Loucy (cell line): ENCODE results near the gene PTPRK.

Experiments used
- H2AFZ ChIP-seq: fragments of 200-600 bp; sonication (generic); 2 replicates; pipeline ENCODE4 v1.6.0; 2016; ENCODE audit warnings: antibody characterized with exemption, mild to moderate bottlenecking, low read length, moderate library complexity
- H3F3A ChIP-seq: fragments of 200-600 bp; 2 replicates; pipeline ENCODE4 v1.6.0; 2016; ENCODE audit warnings: antibody characterized with exemption, low read depth, mild to moderate bottlenecking
- H3K27me3 ChIP-seq: fragments of 200-600 bp; sonication (generic); 2 replicates; pipeline ENCODE4 v1.6.1; 2014; ENCODE audit warnings: low read length, mild to moderate bottlenecking; ENCODE audit not compliant: insufficient read depth, poor library complexity, severe bottlenecking
- H3K36me3 ChIP-seq: fragments of 200-600 bp; sonication (generic); 2 replicates; pipeline ENCODE4 v1.6.1; 2016; ENCODE audit warnings: low read length; ENCODE audit not compliant: insufficient read depth
- H3K4me1 ChIP-seq: fragments of 200-600 bp; sonication (generic); 2 replicates; pipeline ENCODE4 v1.5.1; 2014; ENCODE audit warnings: low read length, mild to moderate bottlenecking; ENCODE audit not compliant: insufficient read depth, poor library complexity, severe bottlenecking
- H3K4me2 ChIP-seq: fragments of 200-600 bp; sonication (generic); 2 replicates; pipeline ENCODE4 v1.6.0; 2014; ENCODE audit warnings: antibody characterized with exemption, low read length, low read depth, mild to moderate bottlenecking; ENCODE audit not compliant: poor library complexity, severe bottlenecking
- H3K4me3 ChIP-seq: fragments of 200-600 bp; sonication (generic); 2 replicates; pipeline ENCODE4 v1.5.1; 2014; ENCODE audit warnings: low read length, mild to moderate bottlenecking, mixed read lengths; ENCODE audit not compliant: poor library complexity, severe bottlenecking
- H3K79me2 ChIP-seq: fragments of 200-600 bp; sonication (generic); 2 replicates; pipeline ENCODE4 v1.6.1; 2014; ENCODE audit warnings: low read length; ENCODE audit not compliant: insufficient read depth
- H3K9ac ChIP-seq: fragments of 200-600 bp; sonication (generic); 2 replicates; pipeline ENCODE4 v1.6.0; 2014; ENCODE audit warnings: mild to moderate bottlenecking, low read depth, low read length, moderate library complexity; ENCODE audit not compliant: poor library complexity, severe bottlenecking
- H3K9me2 ChIP-seq: fragments of 200-600 bp; sonication (generic); replicated peaks from 2 replicates; pipeline ENCODE4 v1.6.1; 2016; ENCODE audit warnings: low read depth, low read length, mixed read lengths
- H3K9me3 ChIP-seq: fragments of 200-600 bp; sonication (generic); 2 replicates; pipeline ENCODE4 v1.6.1; 2014; ENCODE audit warnings: mild to moderate bottlenecking, antibody characterized with exemption, low read length, low read depth; ENCODE audit not compliant: insufficient read depth
- H4K20me1 ChIP-seq: fragments of 200-600 bp; sonication (generic); 2 replicates; pipeline ENCODE4 v1.6.0; 2014; ENCODE audit warnings: antibody characterized with exemption, low read length, mild to moderate bottlenecking; ENCODE audit not compliant: insufficient read depth, poor library complexity, severe bottlenecking
- EZH2phosphoT487 ChIP-seq: fragments of 200-600 bp; IDR thresholded peaks from 2 replicates; pipeline ENCODE4 v1.6.1; 2018; ENCODE audit warnings: antibody characterized with exemption, mild to moderate bottlenecking, moderate library complexity, borderline replicate concordance
- TF ChIP-seq, protein P1 (sequence below): fragments of 200-600 bp; sonication (generic); conservative IDR thresholded peaks from 2 replicates; pipeline ENCODE4 v1.5.1; 2014; ENCODE audit warnings: mild to moderate bottlenecking, antibody characterized with exemption, low read length

PTPRK gene

DNA sequence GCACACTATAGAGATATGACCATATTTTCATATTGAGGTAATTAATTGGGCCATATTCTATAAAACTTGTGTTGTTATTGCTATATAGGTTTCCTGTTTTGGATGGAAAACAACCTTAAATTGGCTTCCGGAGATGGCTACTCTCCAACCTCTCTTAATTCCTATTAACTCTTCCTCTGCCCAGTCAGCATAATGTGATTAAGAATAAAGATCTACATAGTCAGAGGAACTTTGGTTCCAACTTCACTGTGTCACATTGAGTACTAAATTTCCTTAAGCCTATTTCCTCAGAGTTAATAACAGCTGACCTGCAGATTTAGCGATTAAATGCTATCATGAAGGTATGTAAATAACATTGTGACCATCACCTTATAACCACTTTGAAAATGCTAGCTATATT, 67.7 kb downstream of the PTPRK start:
- Histone ChIP-seq H4K20me1 (no peaks in the 10 kb centered on the region), H3K36me3 (no peaks in the 10 kb centered on the region), H2AFZ (no peak overlapping the region), H3K79me2 (no peaks in the 10 kb centered on the region), H3K4me2 (no peak overlapping the region), H3K9me2 (no peaks in the 10 kb centered on the region), H3F3A (no peaks in the 10 kb centered on the region), H3K9me3 (no peaks in the 10 kb centered on the region), H3K4me3 (no peak overlapping the region), H3K9ac (no peak overlapping the region), H3K4me1 (no peaks in the 10 kb centered on the region), H3K27me3 (no peaks in the 10 kb centered on the region)
- no peak for TF ChIP-seq EZH2phosphoT487
- TF ChIP-seq, protein P1, sequence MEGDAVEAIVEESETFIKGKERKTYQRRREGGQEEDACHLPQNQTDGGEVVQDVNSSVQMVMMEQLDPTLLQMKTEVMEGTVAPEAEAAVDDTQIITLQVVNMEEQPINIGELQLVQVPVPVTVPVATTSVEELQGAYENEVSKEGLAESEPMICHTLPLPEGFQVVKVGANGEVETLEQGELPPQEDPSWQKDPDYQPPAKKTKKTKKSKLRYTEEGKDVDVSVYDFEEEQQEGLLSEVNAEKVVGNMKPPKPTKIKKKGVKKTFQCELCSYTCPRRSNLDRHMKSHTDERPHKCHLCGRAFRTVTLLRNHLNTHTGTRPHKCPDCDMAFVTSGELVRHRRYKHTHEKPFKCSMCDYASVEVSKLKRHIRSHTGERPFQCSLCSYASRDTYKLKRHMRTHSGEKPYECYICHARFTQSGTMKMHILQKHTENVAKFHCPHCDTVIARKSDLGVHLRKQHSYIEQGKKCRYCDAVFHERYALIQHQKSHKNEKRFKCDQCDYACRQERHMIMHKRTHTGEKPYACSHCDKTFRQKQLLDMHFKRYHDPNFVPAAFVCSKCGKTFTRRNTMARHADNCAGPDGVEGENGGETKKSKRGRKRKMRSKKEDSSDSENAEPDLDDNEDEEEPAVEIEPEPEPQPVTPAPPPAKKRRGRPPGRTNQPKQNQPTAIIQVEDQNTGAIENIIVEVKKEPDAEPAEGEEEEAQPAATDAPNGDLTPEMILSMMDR = no peak

DNA sequence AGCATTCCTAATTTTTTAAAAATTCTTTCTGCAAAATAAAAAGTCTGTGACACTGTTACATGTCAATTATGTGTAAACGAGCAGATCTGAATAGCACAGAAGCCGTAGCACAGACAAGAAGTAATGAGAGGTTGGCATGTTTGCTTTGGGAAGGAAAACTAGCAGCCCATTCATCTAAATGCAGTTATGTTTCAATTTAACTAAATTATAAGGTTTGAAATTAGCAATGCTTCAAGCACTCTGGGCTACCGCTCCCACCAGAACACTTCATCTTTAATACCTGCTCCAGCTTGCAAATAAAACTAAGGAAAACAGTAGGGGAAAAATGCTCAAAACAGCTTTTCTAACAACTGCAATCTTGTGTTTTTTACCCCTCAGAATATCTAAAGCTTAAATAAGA, 73.9 kb downstream of the PTPRK start:
- Histone ChIP-seq H2AFZ (no peak overlapping the region), H3K9me3 (no peaks in the 10 kb centered on the region), H3K4me2 (no peak overlapping the region), H3K4me3 (no peak overlapping the region), H3K9me2 (no peaks in the 10 kb centered on the region), H3K4me1 (peaks cover 5% of the 10 kb centered on the region), H3K27me3 (no peaks in the 10 kb centered on the region), H3K36me3 (no peaks in the 10 kb centered on the region), H4K20me1 (no peaks in the 10 kb centered on the region), H3F3A (no peaks in the 10 kb centered on the region), H3K9ac (no peak overlapping the region), H3K79me2 (no peaks in the 10 kb centered on the region)
- no peak for TF ChIP-seq EZH2phosphoT487
- TF ChIP-seq, protein P1 = no peak

DNA sequence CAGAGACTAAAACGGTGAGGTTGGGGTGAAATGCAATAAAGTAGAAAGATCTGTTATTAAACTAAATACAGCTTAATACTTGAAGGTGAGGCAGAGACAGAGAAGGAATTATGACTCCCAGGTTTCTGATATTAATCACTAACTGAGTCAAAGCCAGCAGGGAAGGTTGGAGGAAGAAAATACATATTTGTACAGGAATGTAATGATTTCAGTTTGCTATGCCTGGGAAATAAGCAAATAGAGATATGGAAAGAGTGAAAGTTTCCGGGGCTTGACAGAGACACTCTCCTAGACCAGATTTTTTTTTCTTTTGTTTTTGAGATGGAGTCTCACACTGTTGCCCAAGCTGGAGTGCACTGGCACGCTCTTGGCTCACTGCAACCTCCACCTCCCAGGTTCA, 76.8 kb downstream of the PTPRK start:
- Histone ChIP-seq H3K4me3 (no peak overlapping the region), H3K9me2 (no peaks in the 10 kb centered on the region), H4K20me1 (no peaks in the 10 kb centered on the region), H3K9me3 (no peaks in the 10 kb centered on the region), H3K79me2 (no peaks in the 10 kb centered on the region), H3F3A (no peaks in the 10 kb centered on the region), H2AFZ (no peak overlapping the region), H3K9ac (no peak overlapping the region), H3K4me2 (no peak overlapping the region), H3K27me3 (no peaks in the 10 kb centered on the region), H3K4me1 (peaks cover 7% of the 10 kb centered on the region), H3K36me3 (no peaks in the 10 kb centered on the region)
- no peak for TF ChIP-seq EZH2phosphoT487
- TF ChIP-seq, protein P1 = no peak
